Calu3 (cell line): ENCODE results near the gene SPAM1. TPM values are rescaled to one million over a fixed set of nuclear protein-coding genes. Genes with fewer than 3 reads are reported as not detected.

Source experiments
- BruUV-seq: library from RNA; stranded (reverse); fragments of 400-500 nt; replicated peaks from 2 replicates; lab custom pipeline; 2021; lab: Mats Ljungman, UMichigan
- CTCF ChIA-PET: fragments of 300-600 bp; sonication (Branson Sonifier 250); formaldehyde crosslinking; loops from one replicate; lab custom pipeline; 2022; ENCODE audit warnings: antibody characterized with exemption; lab: Charles Lee
- DNase-seq: peaks from one replicate; pipeline ENCODE4 v3.0.0; 2022
- H3K27ac Mint-ChIP-seq: one replicate; pipeline ENCODE4 v1.8.0; 2022; ENCODE audit warnings: mixed read lengths; ENCODE audit not compliant: unreplicated experiment
- H3K27me3 Mint-ChIP-seq: one replicate; pipeline ENCODE4 v1.8.0; 2022; ENCODE audit warnings: mixed read lengths; ENCODE audit not compliant: unreplicated experiment
- H3K36me3 Mint-ChIP-seq: one replicate; pipeline ENCODE4 v1.8.0; 2022; ENCODE audit warnings: mild to moderate bottlenecking, moderate library complexity, mixed read lengths; ENCODE audit not compliant: insufficient read depth, unreplicated experiment
- H3K4me1 Mint-ChIP-seq: one replicate; pipeline ENCODE4 v1.8.0; 2022; ENCODE audit warnings: mild to moderate bottlenecking, low read depth, mixed read lengths; ENCODE audit not compliant: unreplicated experiment
- H3K4me3 Mint-ChIP-seq: one replicate; pipeline ENCODE4 v1.8.0; 2022; ENCODE audit warnings: mild to moderate bottlenecking, low read depth, moderate library complexity, mixed read lengths; ENCODE audit not compliant: unreplicated experiment
- H3K9me3 Mint-ChIP-seq: one replicate; pipeline ENCODE4 v1.8.0; 2022; ENCODE audit warnings: low read depth, mixed read lengths; ENCODE audit not compliant: unreplicated experiment
- intact Hi-C: fragments of 100-400 bp; cut with micrococcal nuclease; formaldehyde crosslinking; loops from one replicate; pipeline ENCODE4 v1.10.0; 2022; ENCODE audit not compliant: unreplicated experiment
- total RNA-seq: library from RNA; stranded (reverse); gene quantifications from 2 replicates; pipeline ENCODE4 v1.2.3, GENCODE V29; 2022
- TF ChIP-seq, protein P1 (sequence below): fragments of 200-600 bp; IDR thresholded peaks from one replicate; pipeline ENCODE4 v1.8.0; 2022; ENCODE audit warnings: antibody characterized with exemption; ENCODE audit not compliant: unreplicated experiment

Gene SPAM1
- total RNA-seq, 1 experiment from 2014 or later: not detected

DNA sequence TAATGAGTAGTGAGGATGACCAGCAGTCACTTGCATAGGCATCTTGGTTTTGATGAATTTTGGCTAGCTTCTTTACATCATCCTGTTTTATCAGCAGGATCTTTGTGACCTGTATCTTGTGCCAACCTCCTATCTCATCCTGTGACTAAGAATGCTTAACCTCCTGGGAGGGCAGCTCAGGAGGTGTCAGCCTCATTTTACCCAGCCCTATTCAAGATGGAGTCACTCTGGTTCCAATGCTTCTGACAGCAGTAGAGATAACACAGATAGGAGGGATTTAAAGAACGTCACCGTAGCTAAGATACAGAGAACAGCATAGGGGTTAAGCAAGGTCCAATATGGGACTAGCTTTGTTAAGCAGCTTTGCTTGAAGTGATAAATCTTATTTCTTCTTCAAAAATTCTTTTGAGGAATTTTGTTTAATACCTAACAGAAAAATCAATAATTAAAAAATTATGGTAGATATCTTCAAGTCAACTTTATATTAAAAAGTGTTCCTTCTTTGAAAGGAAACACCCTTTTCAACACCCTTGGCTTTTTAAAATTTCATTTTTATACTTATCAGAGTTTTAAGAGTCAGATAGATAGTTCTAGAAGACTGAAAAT lies 68.0 kb downstream of the SPAM1 start:
- no peak overlapping the region for H3K27ac Mint-ChIP-seq
- no peaks in the 10 kb centered on the region for H3K36me3 Mint-ChIP-seq
- TF ChIP-seq, protein P1, sequence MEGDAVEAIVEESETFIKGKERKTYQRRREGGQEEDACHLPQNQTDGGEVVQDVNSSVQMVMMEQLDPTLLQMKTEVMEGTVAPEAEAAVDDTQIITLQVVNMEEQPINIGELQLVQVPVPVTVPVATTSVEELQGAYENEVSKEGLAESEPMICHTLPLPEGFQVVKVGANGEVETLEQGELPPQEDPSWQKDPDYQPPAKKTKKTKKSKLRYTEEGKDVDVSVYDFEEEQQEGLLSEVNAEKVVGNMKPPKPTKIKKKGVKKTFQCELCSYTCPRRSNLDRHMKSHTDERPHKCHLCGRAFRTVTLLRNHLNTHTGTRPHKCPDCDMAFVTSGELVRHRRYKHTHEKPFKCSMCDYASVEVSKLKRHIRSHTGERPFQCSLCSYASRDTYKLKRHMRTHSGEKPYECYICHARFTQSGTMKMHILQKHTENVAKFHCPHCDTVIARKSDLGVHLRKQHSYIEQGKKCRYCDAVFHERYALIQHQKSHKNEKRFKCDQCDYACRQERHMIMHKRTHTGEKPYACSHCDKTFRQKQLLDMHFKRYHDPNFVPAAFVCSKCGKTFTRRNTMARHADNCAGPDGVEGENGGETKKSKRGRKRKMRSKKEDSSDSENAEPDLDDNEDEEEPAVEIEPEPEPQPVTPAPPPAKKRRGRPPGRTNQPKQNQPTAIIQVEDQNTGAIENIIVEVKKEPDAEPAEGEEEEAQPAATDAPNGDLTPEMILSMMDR: no peak
- intact Hi-C loops: loop anchor here (10.0 kb wide), 1 partner anchor 62 kb away; no protein-coding TSS in a partner anchor
- peaks cover 24% of the 10 kb centered on the region for H3K27me3 Mint-ChIP-seq
- DNase-seq: no peak
- BruUV-seq: no TSS peak
- no peaks in the 10 kb centered on the region for H3K4me1 Mint-ChIP-seq
- CTCF ChIA-PET: interaction anchor here (0.6 kb wide), 1 partner anchor 20 kb away, joined by 3 read pairs; no protein-coding TSS in a partner anchor
- H3K9me3 Mint-ChIP-seq: no peaks in the 10 kb centered on the region
- H3K4me3 Mint-ChIP-seq: no peak overlapping the region

DNA sequence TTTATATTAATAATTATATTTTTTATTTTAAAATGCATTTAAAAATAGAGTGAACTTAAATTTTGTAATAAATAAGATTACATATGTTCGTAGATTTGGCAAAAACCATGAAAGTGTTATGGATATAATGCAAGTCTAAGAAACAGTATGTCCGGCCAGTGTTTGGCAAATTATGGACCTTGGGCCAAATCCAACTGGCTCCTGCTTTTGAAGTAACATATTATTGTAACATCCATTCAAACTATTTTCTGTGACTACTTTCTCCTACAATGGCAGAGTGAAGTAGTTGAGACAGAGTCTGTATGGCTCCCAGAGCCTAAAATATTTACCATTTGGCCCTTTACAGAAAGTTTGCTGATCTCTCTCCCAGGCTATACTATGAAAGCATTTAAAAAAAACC lies 69.0 kb downstream of the SPAM1 start:
- H3K36me3 Mint-ChIP-seq: no peaks in the 10 kb centered on the region
- H3K27me3 Mint-ChIP-seq: peaks cover 33% of the 10 kb centered on the region
- TF ChIP-seq, protein P1: no peak
- DNase-seq: no peak
- no TSS peak for BruUV-seq
- CTCF ChIA-PET: no interaction called here
- no peak overlapping the region for H3K27ac Mint-ChIP-seq
- no peaks in the 10 kb centered on the region for H3K4me1 Mint-ChIP-seq
- no peak overlapping the region for H3K4me3 Mint-ChIP-seq
- H3K9me3 Mint-ChIP-seq: no peaks in the 10 kb centered on the region
- intact Hi-C loops: loop anchor here (10.0 kb wide), 1 partner anchor 61 kb away; no protein-coding TSS in a partner anchor

DNA sequence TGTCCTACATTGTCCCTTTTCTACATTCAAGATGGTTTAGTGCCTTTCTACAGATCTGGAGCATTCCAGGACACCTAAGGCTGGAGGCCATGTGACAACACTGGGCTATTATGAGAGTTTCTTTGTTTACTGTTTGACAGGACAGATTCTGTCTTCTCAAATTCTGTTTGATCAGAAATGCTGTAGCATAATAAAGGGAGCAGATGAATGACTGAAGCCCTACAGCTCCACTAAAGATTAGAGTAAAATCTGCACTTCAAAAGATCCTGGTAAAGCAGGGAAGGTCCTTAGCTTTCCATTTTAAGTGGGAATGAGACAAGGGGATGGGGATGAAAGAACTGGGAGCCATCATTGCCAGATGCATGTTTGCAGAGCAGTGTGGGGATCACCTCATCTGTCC lies 69.4 kb downstream of the SPAM1 start:
- Mint-ChIP-seq H3K36me3 (no peaks in the 10 kb centered on the region), H3K9me3 (no peaks in the 10 kb centered on the region), H3K4me1 (no peaks in the 10 kb centered on the region), H3K27ac (no peak overlapping the region), H3K4me3 (no peak overlapping the region), H3K27me3 (peaks cover 37% of the 10 kb centered on the region)
- CTCF ChIA-PET: no interaction called here
- DNase-seq: no peak
- no TSS peak for BruUV-seq
- intact Hi-C loops: loop anchor here (10.0 kb wide), 1 partner anchor 60 kb away; no protein-coding TSS in a partner anchor
- TF ChIP-seq, protein P1: no peak

DNA sequence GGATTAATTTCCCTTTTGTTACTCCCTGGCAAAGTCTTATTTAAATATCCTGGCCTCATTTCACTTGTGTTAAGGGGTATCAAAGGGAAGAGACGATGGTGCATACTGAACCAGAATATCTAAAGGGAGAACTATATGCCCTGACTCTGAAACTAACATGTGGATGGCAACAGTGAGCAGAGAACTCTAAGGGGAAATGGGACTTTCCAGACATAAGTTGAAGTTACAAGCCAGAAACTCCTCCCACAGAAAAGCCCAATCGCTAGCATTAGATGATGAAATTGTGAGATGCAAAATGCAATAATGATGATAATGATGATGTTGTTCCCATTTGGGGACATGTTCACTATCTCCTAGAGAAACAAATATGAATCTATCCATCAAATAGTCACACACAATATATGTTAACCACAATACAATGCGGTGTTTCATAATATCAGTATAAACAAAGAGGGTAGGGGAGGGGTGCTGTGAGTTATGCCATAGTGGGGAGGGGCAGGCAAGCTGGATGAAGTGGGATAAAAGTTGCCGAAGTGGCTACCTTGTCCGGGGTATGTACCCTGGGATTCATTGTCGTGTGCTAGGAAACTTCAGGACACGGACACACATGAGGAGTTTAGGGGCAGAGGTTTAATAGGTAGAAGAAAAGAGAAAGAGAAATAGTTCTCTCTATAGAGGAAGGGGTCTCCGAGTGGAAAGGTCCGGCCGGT lies 70.7 kb downstream of the SPAM1 start:
- no TSS peak for BruUV-seq
- Mint-ChIP-seq H3K36me3 (no peaks in the 10 kb centered on the region), H3K4me3 (no peak overlapping the region), H3K27ac (no peak overlapping the region), H3K9me3 (no peaks in the 10 kb centered on the region), H3K27me3 (peaks cover 30% of the 10 kb centered on the region), H3K4me1 (no peaks in the 10 kb centered on the region)
- DNase-seq: no peak
- CTCF ChIA-PET: no interaction called here
- intact Hi-C loops: loop anchor here (10.0 kb wide), 1 partner anchor 59 kb away; no protein-coding TSS in a partner anchor
- TF ChIP-seq, protein P1: no peak
